HG03066 (cell line): ENCODE measurements around the gene EMX2.
"Not testable (repeated sequence)": the region's sequence is repeated elsewhere in the genome, so short reads cannot be mapped to it uniquely, and the experiment has no call there.

Source experiments
- ATAC-seq: cut with Tn5 transposase; IDR thresholded peaks from one replicate; pipeline ENCODE4 v1.9.1; 2021; ENCODE audit warnings: low read depth; ENCODE audit not compliant: unreplicated experiment

Gene EMX2

GRCh38 chr10:117542706-117543224 lies at the start of gene EMX2:
Gene EMX2, plus strand, starts transcription at chr10:117542746. Its CDS starts 522 bp downstream, at chr10:117543268.
- no peak for ATAC-seq

- no peak for ATAC-seq
These were observed 46.5 kb upstream of the EMX2 start for GRCh38 chr10:117496031-117496430.

- ATAC-seq: peak; percentile 90
These were observed 45.9 kb upstream of the EMX2 start for GRCh38 chr10:117496616-117497028.

- no peak for ATAC-seq
These were observed 44.8 kb upstream of the EMX2 start for GRCh38 chr10:117497736-117498135.

- ATAC-seq: no peak
These were observed 43.1 kb upstream of the EMX2 start for GRCh38 chr10:117499248-117500105.

GRCh38 chr10:117500456-117500855 lies 42.1 kb upstream of the EMX2 start:
- no peak for ATAC-seq

GRCh38 chr10:117501460-117502035 lies 41.0 kb upstream of the EMX2 start:
- no peak for ATAC-seq

- peak; percentile 18 for ATAC-seq
These were observed 39.9 kb upstream of the EMX2 start for GRCh38 chr10:117502421-117503243.

GRCh38 chr10:117503244-117504205 lies 39.0 kb upstream of the EMX2 start:
- peak; percentile 87 for ATAC-seq

GRCh38 chr10:117504562-117504961 lies 38.0 kb upstream of the EMX2 start:
- no peak for ATAC-seq

- not testable (repeated sequence) for ATAC-seq
These were observed 35.5 kb upstream of the EMX2 start for GRCh38 chr10:117507081-117507480.

- no peak for ATAC-seq
These were observed 33.0 kb upstream of the EMX2 start for GRCh38 chr10:117509573-117509972.

- ATAC-seq: no peak
These were observed 30.8 kb upstream of the EMX2 start for GRCh38 chr10:117511601-117512390.

- ATAC-seq: no peak
These were observed 27.6 kb upstream of the EMX2 start for GRCh38 chr10:117514971-117515370.

GRCh38 chr10:117516681-117517080 lies 25.9 kb upstream of the EMX2 start:
- no peak for ATAC-seq

GRCh38 chr10:117518246-117518645 lies 24.3 kb upstream of the EMX2 start:
- no peak for ATAC-seq

GRCh38 chr10:117519286-117519685 lies 23.3 kb upstream of the EMX2 start:
- no peak for ATAC-seq

- ATAC-seq: no peak
These were observed 22.7 kb upstream of the EMX2 start for GRCh38 chr10:117519879-117520278.

GRCh38 chr10:117530791-117531190 lies 11.8 kb upstream of the EMX2 start:
- ATAC-seq: no peak
